GM18873 (cell line): Measurements from ENCODE around the gene STAT4.

ENCODE experiments used
- ATAC-seq: cut with Tn5 transposase; IDR thresholded peaks from one replicate; pipeline ENCODE4 v1.9.1; 2021; ENCODE audit warnings: mild to moderate bottlenecking, moderate library complexity, moderate number of reproducible peaks; ENCODE audit not compliant: unreplicated experiment, low FRiP score

The STAT4 gene

DNA sequence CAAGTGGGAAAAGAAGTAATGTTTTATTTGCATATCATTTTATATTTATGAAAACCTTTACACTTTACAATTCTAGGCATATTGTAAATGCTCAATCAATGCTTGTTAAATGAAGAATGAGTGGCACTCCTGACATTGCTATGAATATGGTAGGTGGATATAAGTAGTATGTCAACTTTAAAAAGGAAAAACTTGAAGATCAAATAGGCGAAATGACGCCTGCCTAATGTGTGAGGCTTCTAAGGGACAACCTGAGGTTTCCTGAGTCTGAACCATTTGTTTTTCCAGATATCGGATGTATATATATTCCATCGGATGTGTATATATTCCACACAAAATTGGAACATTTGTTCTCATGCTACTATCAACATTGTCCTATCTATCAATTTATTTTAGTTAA is 1.4 kb downstream of the STAT4 start:
- ATAC-seq, result no peak

DNA sequence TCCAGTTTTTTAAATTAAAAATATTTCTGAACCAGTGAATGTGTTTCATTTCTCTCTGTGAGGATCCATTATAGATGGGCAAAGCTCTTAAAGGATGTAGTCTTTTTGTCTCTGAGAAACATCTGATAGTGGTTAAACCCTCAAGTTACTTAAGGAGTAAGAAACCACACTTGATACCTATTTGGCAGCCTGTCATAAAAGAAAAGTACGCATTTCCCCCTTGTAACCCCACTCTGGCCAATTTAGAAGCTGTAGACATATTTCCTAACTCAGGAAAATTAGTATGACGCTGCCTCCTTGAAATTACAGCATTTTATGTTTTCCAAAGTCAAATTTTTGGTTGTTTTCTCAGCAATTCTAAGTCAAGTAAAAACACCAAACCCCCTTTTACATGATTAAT is 2.0 kb downstream of the STAT4 start:
- ATAC-seq, result no peak

DNA sequence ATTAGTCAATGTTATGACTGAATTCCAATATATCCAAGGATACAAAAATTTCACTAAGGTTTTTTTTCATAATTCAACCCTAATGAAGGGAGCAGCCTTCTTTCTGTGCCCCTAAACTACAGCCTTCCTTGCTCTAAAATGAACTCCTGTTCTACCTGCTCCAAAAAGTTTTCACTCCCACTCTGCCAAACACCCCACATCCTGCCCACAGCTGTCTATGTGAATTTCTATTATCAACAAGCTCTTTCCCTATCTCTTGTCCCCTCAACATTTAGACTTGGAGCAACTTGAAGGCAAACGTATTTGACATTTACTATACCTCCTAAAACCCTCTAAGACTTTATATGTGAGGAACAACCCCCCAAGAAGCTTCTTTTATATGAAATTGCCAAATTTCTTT is 2.5 kb downstream of the STAT4 start:
- ATAC-seq, result no peak

DNA sequence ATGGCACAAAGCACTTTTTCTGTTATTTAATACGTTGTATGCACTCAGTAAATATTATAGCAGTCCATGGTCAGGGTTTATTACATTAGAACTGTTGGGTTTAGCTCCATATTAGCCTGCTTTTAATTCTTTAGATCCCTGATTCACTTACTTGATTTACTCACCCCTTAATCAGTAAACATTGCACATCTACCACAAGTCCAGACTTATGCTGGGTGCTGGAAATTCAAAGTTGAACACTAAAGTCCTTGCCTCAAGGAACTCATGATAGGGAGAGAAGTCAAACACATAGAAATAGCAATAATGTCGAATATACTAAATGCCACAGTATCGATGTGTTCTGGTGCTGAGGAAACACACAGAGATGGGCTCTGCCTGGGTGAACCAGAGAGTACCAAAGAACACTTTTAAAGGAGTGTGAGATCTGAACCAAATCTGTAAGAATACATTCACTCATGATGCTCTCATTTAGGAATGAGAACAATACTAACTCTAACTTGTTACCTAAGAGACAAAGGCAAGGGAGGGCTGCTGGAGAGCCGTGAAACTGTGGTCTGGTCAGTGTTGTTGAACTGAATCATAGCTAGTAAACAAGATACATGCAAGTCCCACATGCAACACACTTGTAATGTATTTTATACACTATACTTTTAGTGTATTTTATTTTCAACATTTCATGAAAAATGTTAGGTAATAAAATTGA is 4.9 kb downstream of the STAT4 start:
- no peak for ATAC-seq

GRCh38 chr2:191144217-191144616 is 6.6 kb downstream of the STAT4 start:
- no peak for ATAC-seq

- ATAC-seq, result no peak
Observed at GRCh38 chr2:191143791-191144190, 7.0 kb downstream of the STAT4 start.

- no peak for ATAC-seq
Observed at GRCh38 chr2:191128911-191129304, 21.9 kb downstream of the STAT4 start.

- ATAC-seq, result no peak
Observed at GRCh38 chr2:191128172-191128910, 22.5 kb downstream of the STAT4 start.

GRCh38 chr2:191127235-191127634 is 23.6 kb downstream of the STAT4 start:
- no peak for ATAC-seq

DNA sequence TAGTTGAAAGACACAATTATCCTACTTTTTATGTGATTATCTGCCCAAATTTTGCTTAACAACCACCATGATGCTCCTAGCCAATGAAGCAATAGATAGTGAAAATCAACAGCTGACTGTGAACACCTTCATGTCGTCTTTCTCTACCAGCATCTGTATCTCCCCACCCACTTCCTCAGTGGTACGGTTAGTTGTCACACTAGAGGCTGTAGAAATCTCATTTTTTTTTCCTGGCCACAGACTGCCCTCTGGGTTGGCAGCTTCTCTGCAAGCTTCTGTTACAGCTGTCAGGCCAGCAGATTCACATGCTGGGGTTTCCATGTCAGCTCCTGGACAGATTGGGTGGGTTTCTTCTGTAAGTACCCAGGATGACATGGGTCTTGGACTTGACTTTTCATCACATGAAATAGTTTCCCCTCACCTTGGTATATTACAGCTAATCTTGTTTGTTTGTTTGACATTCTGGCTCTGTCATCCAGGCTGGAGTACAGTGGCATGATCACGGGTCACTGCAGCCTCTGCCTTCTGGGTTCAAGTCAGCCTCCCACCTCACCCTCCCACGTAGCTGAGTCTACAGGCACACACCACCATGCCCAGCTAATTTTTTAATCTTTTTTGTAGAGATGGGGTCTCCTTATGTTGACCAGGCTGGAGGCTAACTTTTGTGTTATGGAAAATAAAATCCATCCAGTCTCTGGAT is 24.3 kb downstream of the STAT4 start:
- ATAC-seq, result no peak

- no peak for ATAC-seq
Observed at GRCh38 chr2:191125646-191126045, 25.1 kb downstream of the STAT4 start.

- ATAC-seq, result no peak
Observed at GRCh38 chr2:191122638-191123294, 28.0 kb downstream of the STAT4 start.

GRCh38 chr2:191117341-191117740 is 33.5 kb downstream of the STAT4 start:
- no peak for ATAC-seq

DNA sequence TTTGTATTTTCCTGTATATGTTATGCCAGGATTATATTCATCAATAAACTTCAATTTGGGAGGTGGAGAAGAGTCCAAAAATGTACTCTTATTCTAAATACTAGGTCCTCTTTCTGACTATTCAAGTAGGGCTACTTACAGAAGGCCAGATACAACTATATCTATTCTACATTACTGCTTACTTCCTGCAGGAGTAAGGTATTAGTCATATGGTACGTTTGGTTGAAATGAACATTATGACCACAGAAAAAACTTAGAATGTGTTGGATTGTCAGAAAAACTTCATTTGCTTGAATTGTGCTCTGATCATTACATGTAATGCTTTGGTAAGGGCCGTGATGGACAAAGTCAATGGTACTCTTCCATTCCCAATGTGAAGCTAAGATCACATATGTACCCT is 35.0 kb downstream of the STAT4 start:
- peak; percentile 43 for ATAC-seq

GRCh38 chr2:191115391-191115790 is 35.4 kb downstream of the STAT4 start:
- peak; percentile 31 for ATAC-seq

DNA sequence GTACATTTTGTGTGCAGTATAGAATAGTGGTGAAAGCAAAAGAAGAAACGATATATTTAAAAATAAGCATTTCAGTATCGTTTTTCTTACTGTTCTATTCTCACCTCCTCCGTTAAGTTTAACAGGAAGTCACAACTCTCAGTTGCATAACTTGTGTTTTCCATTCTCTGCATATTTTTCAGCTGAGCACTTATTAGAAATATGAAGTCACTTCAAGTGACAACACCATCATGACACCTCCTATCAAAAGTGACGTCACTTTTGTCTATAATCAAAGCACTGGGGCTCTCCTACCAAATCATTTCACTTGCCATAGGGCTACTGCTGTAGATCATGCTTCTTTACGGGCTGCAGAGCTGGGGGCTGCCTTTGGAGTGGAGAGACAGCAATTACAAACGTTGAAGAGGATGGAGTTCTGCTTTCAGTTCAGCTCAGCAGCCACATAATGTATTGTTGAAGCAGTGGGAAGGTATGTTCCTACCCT is 36.3 kb downstream of the STAT4 start:
- peak; percentile 66 for ATAC-seq

- no peak for ATAC-seq
Observed at GRCh38 chr2:191113761-191114160, 37.0 kb downstream of the STAT4 start.

DNA sequence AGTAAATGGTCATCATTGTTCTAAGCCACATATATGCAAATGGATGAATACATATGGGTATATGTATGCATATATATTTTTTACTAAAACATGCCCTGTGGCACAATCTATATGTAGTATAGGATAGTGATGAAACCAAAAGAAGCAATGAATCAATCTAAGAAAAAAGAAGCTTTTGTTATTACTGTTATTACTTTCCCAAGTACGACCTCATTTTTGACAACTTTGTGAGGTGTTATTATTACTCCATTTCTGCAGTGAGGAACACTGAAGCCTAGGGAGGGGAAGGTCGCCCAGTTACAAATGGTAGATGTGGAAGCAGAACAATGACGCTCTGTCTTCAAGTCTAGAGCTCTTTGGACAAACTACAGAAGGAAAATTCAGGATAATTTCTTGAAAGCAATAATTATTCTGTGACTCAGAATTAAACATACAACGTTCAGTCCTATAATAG is 38.3 kb downstream of the STAT4 start:
- ATAC-seq, result no peak

DNA sequence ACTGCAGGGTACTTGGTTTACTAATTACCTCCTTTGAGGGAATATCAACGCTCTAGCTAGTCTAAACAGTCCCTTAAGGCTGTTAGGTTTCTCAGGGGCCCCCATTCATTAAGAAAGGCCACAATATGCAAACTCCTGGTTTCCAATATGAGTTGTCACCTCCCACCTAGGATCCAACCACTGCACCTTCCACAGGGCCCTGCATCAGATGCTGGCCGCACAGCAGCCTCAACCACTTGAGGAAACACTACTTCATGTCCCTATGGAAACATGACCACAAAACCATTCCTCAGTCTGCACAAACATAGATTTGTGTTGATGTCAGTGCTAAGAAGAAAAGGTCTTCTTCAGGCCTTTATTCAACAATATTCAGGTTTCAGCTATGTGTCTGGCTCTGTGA is 40.9 kb downstream of the STAT4 start:
- ATAC-seq, result no peak

DNA sequence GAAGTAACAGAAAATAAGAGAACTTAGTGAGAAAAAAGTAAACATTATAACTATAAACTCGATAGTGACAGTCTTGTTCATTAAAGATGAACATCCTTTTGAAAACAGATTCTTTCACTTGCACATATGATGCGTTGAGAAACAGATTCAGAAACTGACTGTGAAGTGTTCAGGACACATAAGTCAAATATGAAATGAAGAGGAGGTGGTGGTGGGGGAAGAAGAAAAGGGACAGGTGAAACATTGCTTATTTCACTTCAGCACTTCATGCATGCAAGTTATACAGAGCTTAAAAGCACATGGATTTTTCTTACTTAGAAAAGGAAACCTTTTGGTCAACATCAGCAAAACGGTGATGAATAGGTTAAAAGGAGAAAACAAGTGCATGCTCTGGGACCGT is 42.5 kb downstream of the STAT4 start:
- ATAC-seq, result no peak

- no peak for ATAC-seq
Observed at GRCh38 chr2:191105082-191105481, 45.7 kb downstream of the STAT4 start.
